Stimulated activated CD4-positive, alpha-beta T cell treated with anti-CD3 and anti-CD28 coated beads, TNF-alpha, amount 100 ng/mL, for 4 hours (primary cell): ENCODE data around the gene NR3C2.
"Not testable (repeated sequence)": the region's sequence is repeated elsewhere in the genome, so short reads cannot be mapped to it uniquely, and the experiment has no call there.

Experiments used
- DNase-seq, 3 experiments: peaks; one replicate each; pipeline ENCODE4 v3.0.0-alpha.2; 2020; ENCODE audit warnings: low read depth in 3 of 3

Gene NR3C2

DNA sequence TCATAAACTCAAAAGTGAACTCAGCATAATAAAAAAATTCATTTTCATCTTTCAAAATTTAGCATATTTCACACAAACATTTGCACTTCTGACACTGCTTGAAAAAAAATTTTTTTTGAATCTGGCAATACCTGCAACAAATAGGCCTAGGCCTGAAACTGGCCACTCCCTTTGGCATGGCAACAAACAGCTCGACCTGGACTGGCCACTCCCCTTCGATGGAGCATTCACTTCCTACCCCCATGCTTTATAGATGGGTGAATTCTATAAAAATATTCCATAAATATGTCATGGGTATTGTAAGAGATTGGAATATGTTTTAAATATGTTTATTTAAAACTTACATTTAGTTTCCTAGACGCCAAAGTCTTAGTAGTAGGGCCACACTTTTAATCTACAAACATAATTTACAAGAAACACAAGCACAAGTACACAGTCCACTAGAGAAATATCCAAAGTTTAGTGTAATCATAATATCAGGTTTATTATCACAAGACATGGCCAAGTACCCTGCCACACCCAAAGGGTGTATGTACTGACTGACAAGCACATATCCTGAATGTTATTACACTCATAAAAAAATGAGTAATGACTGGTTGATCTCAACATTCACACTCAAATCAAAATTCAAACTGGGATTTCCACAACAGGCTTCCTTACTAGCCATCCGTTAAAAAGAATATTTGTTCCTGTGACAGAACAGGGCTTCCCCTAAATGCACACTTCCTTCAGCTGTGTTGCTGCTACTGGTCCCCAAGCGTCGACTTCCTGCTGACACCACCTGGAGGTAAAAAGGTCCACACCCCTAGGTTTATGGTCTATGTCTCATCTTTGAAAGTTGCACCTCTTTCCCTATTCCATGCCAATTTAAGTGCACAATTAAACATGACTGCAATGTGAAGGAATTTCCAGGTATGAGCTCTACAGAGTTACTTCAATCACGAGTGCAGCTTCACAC, 271.5 kb downstream of the NR3C2 start:
- no peak for DNase-seq

DNA sequence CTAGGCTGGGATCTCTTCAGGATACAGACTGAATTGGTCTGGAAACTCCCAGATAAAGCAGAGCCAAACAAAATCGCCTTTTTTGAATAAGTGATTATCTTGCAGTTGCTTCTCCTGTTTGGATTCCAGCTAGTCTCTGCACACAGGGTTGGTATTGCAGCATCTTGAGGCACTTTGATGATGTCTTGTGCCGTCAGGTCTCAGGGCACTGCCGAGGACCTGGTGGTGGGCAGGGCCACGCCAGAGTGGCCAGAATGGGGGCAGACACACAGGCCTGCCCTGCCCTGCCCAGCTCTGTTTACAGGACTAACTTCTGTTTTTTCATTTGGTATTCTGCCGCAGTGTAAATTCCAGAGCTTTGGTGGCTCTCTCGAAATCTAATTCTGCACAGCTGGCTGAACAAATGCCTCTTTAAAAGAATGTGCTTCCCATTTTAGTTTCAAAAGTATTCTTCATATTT, 276.1 kb downstream of the NR3C2 start:
- DNase-seq: no peak

DNA sequence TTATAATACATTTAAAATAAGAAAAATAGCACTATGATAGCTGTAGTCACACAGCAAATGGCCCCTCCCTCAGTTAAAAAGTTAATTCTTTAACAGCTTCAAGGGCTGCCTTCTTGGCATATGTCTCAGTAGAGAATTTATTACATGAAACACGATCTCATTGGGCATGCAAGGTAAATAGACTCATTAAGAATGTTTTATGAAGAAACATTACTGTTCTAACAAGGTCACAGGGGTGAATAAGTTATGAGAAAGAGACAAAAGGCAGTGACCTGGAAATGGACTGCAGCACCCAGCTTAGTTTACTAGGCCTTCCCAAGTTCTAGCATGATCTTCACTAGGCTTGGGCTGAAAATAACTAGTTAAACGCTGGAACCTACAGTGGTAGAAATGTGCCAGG, 277.7 kb downstream of the NR3C2 start:
- no peak for DNase-seq

DNA sequence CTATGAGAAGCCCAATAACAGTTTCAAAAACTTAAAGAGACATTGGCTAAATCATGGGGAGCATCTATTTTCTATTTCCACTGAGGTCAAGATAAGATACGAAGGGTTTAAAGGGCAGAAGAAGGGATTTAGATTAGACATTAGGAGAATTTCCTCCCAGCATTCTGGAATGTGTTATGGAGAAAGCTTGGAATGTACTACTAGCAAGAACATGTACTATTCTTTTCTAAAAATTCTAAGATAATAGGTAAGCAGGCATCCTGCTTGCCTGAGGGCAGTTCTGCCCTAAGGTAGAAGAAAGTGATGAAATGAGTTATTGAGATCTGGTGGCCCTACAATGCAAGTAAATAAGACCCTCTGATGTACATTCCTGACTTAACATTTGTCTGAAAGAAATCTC, 279.2 kb downstream of the NR3C2 start:
- no peak for DNase-seq

DNA sequence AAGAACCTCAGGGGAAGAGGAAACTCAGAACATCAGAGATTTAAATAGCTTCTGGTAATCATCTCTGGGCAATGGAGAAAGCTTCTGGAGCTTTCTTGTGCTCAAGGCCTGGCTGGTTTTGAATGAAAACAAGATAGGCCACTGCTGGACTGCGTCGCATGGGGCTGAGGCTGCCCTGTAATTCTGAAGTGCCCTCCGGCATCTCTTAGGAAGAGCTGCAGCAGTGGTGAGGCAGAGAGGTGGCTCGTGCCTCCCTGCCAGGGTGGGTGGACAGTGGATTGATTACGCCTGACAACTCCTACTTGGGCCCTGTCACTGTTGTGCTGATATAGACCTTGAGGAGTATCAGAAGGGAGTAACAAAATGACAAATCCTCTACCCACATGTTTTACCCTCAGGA, 279.7 kb downstream of the NR3C2 start:
- no peak for DNase-seq

DNA sequence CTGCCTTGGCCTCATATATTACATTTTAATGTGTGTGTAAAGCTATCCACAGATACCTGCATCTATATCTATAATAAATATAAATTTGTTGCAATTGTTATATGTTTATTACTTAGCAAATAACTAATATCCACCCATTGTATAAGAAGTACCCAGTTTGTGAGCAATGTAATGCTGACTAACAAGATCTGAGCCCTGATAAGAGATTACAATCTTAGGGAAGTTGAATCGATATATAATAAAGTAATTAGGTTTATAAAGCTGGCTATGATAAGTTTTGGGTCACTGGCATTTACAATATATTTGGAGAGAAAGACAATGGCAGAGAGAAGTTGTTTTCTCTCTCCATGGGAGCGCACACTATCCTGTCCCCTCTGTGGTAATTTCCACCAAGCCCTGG, 280.6 kb downstream of the NR3C2 start:
- DNase-seq: no peak

DNA sequence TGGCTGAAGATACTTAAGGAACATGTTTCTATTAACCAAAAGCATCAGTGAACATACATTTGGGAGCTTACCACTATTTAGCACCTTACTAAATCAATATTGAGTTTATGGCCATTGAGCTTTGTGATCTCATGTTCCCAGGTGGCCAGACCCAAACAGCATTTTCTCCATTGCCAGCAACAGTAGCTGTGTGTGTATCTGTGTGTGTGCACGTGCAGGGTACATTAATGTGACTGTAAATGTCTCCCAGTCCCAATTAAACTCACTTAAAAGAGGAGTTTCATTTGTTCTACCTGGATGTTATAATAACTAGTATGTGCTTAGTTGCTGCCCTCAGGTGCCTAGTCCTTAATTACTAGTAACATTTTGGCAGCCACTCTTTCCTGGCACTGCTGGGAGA, 282.4 kb downstream of the NR3C2 start:
- no peak for DNase-seq

DNA sequence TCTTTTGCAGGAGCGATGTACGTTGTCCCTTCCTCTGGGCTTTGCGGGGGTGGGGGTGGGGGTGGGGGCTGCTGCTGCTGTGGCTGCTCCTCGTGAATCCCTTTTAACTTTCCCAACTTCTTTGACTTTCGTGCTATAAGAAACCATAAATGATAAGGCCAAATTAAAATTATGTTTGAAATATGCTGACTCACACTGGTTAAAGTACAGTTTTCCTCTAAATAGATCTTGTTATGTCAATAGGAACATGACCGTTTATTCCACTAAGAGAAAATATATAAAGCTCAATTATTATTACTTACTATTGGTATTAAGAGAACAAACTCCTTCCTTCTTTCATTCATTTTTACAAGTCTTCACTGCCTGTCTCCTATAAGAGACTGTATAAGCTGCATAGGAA, 287.4 kb downstream of the NR3C2 start:
- DNase-seq: no peak

DNA sequence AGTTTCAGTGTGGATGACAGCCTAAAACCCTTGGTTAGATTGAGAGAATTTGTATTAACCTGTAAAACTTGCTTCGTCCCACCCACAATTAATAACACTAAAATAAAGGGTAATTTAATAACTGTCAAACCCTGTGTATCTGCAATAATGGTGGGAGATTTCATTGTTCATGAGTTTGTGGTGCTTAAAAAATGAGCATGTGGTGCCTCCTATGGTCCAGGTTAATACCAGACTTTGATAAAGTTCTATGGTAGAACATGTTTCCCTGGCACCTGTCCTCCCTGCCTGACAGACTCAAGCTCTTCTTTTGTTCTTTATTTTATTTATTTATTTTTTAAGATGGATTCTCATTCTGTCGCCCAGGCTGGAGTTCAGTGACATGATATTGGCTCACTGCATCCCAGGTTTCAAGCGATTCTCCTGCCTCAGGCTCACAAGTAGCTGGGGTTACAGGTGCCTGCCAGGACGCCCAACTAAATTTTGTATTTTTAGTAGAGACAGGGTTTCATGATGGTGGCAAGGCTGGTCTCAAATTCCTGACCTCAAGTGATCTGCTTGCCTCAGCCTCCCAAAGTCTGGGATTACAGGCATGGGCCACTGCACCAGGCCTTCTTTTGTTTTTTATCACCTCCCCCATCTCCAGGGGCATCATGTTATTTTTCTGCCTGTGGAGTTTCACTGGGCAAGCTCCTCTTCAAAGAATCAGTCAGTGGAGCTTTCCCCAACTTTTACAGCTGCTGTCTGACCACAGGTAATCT, 289.2 kb downstream of the NR3C2 start:
- DNase-seq: no peak

DNA sequence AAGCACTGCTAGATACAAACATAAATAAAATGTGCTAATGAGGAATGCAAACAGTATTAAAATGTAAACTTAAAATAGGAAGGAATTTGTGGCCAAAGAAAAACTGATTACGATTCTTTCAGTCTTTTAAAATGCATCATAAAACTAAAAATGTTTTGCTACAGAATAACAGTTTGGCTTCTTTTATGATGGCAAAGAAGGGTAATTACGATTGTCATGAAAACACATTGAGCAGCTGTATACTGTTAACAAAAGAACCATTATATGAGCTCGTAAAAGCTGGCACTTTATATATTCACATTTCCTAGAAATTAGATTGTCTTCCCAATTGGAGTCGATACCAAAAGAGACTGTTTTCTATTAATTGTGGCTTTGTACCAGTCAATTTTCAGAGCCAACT, 290.4 kb downstream of the NR3C2 start:
- DNase-seq: no peak

DNA sequence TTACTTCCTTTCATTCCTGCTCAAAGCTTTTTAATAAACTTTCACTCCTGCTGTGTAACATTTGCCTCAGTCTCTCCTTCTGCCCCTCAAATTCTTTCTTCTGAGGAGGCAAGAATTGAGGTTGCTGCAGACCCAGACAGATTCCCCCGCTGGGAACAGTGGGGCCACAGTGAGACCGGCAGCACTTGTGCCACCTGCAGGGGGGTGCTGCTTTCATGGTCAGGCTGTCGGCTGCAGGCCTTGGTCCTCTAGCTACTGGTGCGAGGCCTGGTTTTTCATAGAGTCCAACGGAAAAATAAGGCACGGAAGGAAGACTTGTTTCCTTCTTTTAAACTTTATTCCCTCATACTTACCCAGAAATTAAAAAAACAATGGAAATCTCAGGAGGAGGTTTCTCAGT, 296.7 kb downstream of the NR3C2 start:
- no peak for DNase-seq

DNA sequence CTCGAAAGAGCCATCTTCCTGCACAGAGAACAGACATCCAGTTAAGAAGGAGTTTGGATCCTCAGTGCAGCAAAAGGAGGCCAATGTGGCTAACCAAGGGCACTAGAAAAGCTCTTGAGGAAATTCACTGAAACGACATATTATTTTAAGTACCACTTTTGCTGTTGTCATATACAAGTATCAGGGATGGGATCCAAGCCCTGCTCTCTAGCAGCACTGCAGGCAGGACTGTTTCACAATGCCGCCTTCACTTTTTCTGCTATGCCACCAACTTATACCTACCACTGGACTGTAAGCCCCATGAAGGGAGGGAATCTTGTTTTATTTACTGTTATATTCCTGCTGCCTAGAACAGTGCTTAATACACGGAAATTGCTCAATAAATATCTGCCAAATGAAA, 299.0 kb downstream of the NR3C2 start:
- no peak for DNase-seq

DNA sequence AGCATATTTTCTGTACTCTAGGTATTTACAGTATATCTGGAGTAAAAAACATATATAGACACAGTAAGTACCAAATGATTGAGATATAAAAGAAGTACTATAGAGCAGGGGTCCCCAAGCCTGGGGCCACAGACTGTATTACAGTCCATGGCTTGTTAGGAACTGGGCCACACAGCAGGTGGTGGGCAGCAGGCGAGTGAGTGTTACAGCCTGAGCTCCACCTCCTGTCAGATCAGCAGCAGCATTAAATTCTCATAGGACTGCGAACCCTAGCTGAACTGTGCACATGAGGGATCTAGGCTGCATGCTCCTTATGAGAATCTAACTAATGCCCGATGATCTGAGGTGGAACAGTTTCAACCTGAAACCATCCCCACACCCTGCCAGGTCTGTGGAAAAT, 300.7 kb downstream of the NR3C2 start:
- DNase-seq: no peak

DNA sequence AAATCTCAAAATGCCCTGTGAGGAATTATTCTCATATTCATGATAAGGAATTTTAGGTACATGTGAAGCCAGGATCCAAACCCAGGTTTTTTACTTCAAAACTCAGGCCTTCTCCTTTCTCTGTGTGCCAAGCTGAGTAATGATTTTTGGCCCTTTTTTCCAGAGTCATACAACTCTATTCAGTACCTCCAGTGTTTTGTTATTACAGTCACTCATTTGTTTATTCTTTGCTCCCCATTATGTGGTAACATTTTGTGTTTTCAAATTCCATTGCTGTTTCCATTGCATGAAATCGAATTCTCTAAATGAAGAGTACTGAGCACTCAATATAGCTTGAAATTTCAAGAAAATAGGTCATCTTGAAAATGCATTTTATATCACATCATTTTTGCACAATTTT, 315.4 kb downstream of the NR3C2 start:
- DNase-seq: no peak

DNA sequence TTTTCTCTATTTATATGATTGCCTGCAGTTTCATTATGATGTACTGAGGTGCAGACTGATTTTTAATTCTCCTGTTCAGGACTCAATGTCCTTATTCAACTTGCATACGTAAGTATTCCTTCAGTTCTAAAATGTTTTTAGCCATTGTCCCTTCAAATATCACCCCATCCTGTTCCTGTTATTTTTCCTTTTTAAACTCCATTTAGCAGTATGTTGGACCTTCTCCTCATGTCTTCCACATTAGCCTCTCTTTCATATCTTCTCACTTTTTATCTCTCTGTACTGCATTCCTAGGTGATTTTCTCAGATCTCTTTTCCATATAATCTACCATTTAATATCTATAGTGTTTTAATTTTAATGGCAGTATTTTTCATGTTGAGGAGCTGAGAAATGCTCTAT, 317.7 kb downstream of the NR3C2 start:
- DNase-seq: no peak

DNA sequence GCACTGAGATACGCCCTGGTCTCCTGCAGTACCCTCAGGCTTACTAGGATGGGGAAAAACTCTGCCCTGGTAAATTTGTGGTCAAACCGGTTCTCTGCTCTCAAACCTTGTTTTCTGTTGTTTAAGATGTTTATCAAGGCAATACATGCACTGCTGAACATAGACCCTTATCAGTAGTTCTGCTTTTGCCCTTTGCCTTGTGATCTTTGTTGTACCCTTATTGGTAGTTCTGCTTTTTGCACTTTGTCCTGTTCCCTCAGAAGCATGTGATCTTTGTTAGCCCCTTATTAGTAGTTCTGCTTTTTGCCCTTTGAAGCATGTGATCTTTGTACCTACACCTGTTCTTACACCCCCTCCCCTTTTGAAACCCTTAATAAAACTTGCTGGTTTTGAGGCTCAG, 319.1 kb downstream of the NR3C2 start:
- DNase-seq: not testable (repeated sequence)

DNA sequence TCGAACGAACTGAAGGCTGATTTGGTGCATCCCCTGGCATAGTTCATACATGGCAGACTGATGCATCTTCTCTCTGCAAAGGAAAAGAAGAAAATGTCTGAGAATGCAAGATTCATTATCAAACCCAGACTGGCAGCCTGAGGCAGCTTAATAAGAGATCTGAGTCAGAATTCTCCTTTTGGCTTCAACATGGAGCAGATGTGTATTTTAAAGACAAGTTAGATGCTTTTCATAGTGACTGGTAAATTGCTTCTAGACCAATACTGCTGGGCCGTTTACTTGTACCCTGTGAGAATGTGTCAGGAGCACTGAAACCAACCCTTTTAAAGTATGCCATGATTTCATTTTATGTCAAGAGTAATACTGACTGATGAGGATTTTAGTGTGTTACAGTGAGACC, 322.0 kb downstream of the NR3C2 start:
- DNase-seq: no peak

DNA sequence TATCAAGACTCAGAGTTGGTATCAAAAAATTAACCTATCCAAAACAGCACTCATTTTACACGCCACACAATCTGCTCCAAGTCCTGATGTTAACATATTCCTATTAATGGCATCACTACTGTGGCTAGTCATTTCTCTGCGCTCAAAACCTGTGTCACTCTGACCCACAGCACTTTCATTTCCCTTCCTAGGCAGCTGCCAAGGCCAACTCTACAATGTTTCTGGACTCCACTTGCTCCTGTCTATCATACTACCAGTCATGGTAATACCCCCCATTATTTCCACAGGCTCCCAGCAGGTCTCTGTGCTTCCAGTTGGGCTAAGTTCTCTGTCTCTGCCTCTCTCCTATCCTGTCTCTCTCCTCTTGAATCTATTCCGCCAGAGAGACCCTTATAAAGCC, 323.6 kb downstream of the NR3C2 start:
- DNase-seq: no peak

DNA sequence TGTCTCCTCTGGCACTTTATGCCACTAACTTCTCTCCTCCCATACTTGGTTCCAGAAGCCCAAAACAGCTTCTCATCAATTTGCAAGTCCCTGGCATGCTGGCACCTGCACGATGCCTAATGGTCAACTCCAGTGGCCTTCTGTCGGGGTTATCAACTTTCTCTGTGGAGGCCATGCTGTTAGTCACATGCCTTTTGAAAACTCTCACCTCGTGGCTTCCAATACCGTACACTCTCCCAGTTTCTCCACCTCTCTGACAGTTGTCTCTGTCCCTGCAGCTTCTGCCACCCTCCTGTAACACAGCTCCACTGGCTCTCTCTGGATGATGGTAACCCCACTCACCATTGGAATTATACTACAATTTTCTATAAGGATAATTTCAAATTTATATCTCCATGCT, 324.0 kb downstream of the NR3C2 start:
- no peak for DNase-seq

DNA sequence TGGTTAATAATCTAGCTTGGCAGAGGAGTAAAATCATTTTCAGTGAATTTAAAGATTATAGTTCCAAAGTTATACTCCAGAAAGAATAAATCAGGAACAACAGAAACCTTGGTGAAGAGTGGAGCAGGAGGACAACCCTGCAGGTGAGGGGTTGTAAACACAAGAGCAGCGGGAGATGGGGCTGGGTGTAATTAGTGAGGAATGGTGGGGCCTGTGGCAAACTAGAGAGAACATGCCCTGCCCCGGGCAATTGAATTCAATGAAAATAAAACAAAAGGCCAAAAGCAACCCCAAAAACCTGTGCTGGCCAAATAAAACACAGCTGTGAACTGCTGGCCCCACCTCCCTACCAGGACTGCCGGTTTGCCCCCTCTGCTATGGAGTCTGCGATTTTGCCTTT, 325.2 kb downstream of the NR3C2 start:
- DNase-seq: no peak

DNA sequence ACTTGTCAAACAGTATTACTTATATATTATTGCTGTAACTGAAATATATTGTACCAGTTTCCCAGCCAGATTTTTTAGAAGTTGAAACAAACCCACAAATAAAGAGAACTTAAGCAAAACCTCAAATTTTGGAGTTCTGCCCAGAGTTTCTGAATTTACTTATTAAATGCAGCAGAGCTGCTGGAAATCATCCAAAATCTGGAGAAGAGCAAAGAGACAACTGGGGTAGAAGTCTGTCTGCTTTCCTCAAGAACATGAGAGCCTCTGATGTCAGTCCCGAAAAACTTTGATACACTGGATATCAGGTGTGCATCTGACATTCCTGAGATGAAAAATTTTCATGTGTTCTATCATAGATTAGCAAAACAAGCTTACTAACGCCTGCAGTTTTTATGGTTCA, 325.9 kb downstream of the NR3C2 start:
- no peak for DNase-seq

DNA sequence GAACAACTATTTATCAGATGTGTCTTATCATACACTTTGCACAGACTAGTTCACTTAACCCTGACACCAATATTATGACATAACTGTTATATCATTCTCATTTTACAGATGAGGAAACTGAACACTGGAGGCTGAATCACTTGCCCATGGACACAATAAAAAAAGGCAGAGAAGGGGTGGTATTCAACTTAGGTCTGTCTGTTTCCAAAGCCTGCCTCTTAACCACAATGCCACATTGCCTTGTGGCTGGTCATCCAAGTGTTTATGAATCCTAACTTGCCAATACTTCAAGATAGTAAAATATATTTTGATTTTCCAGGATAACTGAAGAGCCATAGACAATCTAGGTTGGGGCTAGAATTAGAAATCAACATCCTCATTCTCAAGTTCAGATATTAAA, 327.8 kb downstream of the NR3C2 start:
- DNase-seq: no peak
